ENCODE results near the gene NT5DC4.

Gene NT5DC4

GRCh38 chr2:112690853-112691401, 29.9 kb upstream of the NT5DC4 start:
- no peaks in the 10 kb centered on the region for H3K36me3 ChIP-seq (ENCODE audit: control insufficient read depth in 4 of 4, insufficient read depth in 4 of 4, low read length in 3 of 4)
- CTCF ChIA-PET: interaction anchor here (0.6 to 16.8 kb wide), 22 partner anchors 8 to 217 kb away, joined by 3 to 210 read pairs (median 6); partner anchors contain the start of genes NT5DC4 and SLC20A1
- no peaks in the 10 kb centered on the region for H3K27me3 ChIP-seq (replicated peaks in 2 of 5; ENCODE audit: control insufficient read depth in 4 of 5, insufficient read depth in 5 of 5, low read length in 4 of 5)
- 29% methylated on average over 9 of the region's 9 CpGs for WGBS (ENCODE audit: insufficient coverage)
- H3K4me1 ChIP-seq (ENCODE audit: control extremely low read depth in 1 of 4, control insufficient read depth in 4 of 4, insufficient read depth in 4 of 4, low read length in 3 of 4): peaks cover 3 to 45% (median 29%) of the 10 kb centered on the region in 4 experiments
- peak overlapping the region in 2 of 7 experiments; percentile 31 to 62 for H3K4me3 ChIP-seq (ENCODE audit: control insufficient read depth in 1 of 7, extremely low read depth in 1 of 7, insufficient read depth in 4 of 7, low read depth in 2 of 7, low read length in 6 of 7)
- H3K27ac ChIP-seq (ENCODE audit: insufficient read depth in 1 of 2, low read depth in 1 of 2, low read length in 2 of 2, poor library complexity in 1 of 2, severe bottlenecking in 2 of 2): no peak overlapping the region
- POLR2A ChIA-PET: interaction anchor here (1.3 kb wide), 1 partner anchor 15 kb away, joined by 4 read pairs; no protein-coding TSS in a partner anchor
- no peaks in the 10 kb centered on the region for H3K9me3 ChIP-seq (ENCODE audit: control extremely low read depth in 1 of 5, control insufficient read depth in 4 of 5, insufficient read depth in 2 of 5, low read depth in 1 of 5, low read length in 4 of 5)
- peak; percentile 76 to 92 (median 89) for DNase-seq

- H3K4me1 ChIP-seq (ENCODE audit: control extremely low read depth in 1 of 4, control insufficient read depth in 4 of 4, insufficient read depth in 4 of 4, low read length in 3 of 4): peaks cover 3 to 37% (median 23%) of the 10 kb centered on the region in 4 experiments
- POLR2A ChIA-PET: interaction anchor here (0.8 to 1.0 kb wide), 2 partner anchors 14 to 16 kb away, joined by 4 read pairs; no protein-coding TSS in a partner anchor
- CTCF ChIA-PET: interaction anchor here (0.6 to 16.8 kb wide), 18 partner anchors 8 to 108 kb away, joined by 3 to 210 read pairs (median 6); partner anchors contain the start of genes NT5DC4 and SLC20A1
- H3K36me3 ChIP-seq (ENCODE audit: control insufficient read depth in 4 of 4, insufficient read depth in 4 of 4, low read length in 3 of 4): no peaks in the 10 kb centered on the region
- no peak overlapping the region for H3K4me3 ChIP-seq (ENCODE audit: control insufficient read depth in 1 of 7, extremely low read depth in 1 of 7, insufficient read depth in 4 of 7, low read depth in 2 of 7, low read length in 6 of 7)
- 40% methylated on average over 2 of the region's 4 CpGs for WGBS (ENCODE audit: insufficient coverage)
- no peak overlapping the region for H3K27ac ChIP-seq (ENCODE audit: insufficient read depth in 1 of 2, low read depth in 1 of 2, low read length in 2 of 2, poor library complexity in 1 of 2, severe bottlenecking in 2 of 2)
- DNase-seq: no peak
- no peaks in the 10 kb centered on the region for H3K9me3 ChIP-seq (ENCODE audit: control extremely low read depth in 1 of 5, control insufficient read depth in 4 of 5, insufficient read depth in 2 of 5, low read depth in 1 of 5, low read length in 4 of 5)
- no peaks in the 10 kb centered on the region for H3K27me3 ChIP-seq (replicated peaks in 2 of 5; ENCODE audit: control insufficient read depth in 4 of 5, insufficient read depth in 5 of 5, low read length in 4 of 5)
Observed at GRCh38 chr2:112691881-112692281, 28.9 kb upstream of the NT5DC4 start.

GRCh38 chr2:112692495-112692911, 28.3 kb upstream of the NT5DC4 start:
- Histone ChIP-seq H3K9me3 (ENCODE audit: control extremely low read depth in 1 of 5, control insufficient read depth in 4 of 5, insufficient read depth in 2 of 5, low read depth in 1 of 5, low read length in 4 of 5) (no peaks in the 10 kb centered on the region), H3K4me1 (ENCODE audit: control extremely low read depth in 1 of 4, control insufficient read depth in 4 of 4, insufficient read depth in 4 of 4, low read length in 3 of 4) (peaks cover 3 to 43% (median 25%) of the 10 kb centered on the region in 4 experiments), H3K27me3 (replicated peaks in 2 of 5; ENCODE audit: control insufficient read depth in 4 of 5, insufficient read depth in 5 of 5, low read length in 4 of 5) (no peaks in the 10 kb centered on the region), H3K4me3 (ENCODE audit: control insufficient read depth in 1 of 7, extremely low read depth in 1 of 7, insufficient read depth in 4 of 7, low read depth in 2 of 7, low read length in 6 of 7) (no peak overlapping the region), H3K36me3 (ENCODE audit: control insufficient read depth in 4 of 4, insufficient read depth in 4 of 4, low read length in 3 of 4) (no peaks in the 10 kb centered on the region), H3K27ac (ENCODE audit: insufficient read depth in 1 of 2, low read depth in 1 of 2, low read length in 2 of 2, poor library complexity in 1 of 2, severe bottlenecking in 2 of 2) (peak overlapping the region in 1 of 2 experiments; percentile 19)
- peak; percentile 72 to 94 (median 94) for DNase-seq
- 3% methylated on average over 5 of the region's 5 CpGs for WGBS (ENCODE audit: insufficient coverage)
- CTCF ChIA-PET: interaction anchor here (0.6 to 16.8 kb wide), 14 partner anchors 9 to 94 kb away, joined by 3 to 210 read pairs (median 4); partner anchors contain the start of gene NT5DC4
- POLR2A ChIA-PET: interaction anchor here (0.8 to 1.0 kb wide), 2 partner anchors 14 to 16 kb away, joined by 4 read pairs; no protein-coding TSS in a partner anchor

- whole genome bisulfite sequencing (ENCODE audit: insufficient coverage): no CpG with 5 or more reads among the region's 1 CpG
- peak in 1 of 3 donors; percentile 53 for DNase-seq
- peak overlapping the region in 1 of 2 experiments; percentile 19 for H3K27ac ChIP-seq (ENCODE audit: insufficient read depth in 1 of 2, low read depth in 1 of 2, low read length in 2 of 2, poor library complexity in 1 of 2, severe bottlenecking in 2 of 2)
- no peaks in the 10 kb centered on the region for H3K36me3 ChIP-seq (ENCODE audit: control insufficient read depth in 4 of 4, insufficient read depth in 4 of 4, low read length in 3 of 4)
- H3K4me3 ChIP-seq (ENCODE audit: control insufficient read depth in 1 of 7, extremely low read depth in 1 of 7, insufficient read depth in 4 of 7, low read depth in 2 of 7, low read length in 6 of 7): peak overlapping the region in 1 of 7 experiments; percentile 10
- no peaks in the 10 kb centered on the region for H3K9me3 ChIP-seq (ENCODE audit: control extremely low read depth in 1 of 5, control insufficient read depth in 4 of 5, insufficient read depth in 2 of 5, low read depth in 1 of 5, low read length in 4 of 5)
- ChIA-PET POLR2A (interaction anchor here (0.8 to 1.0 kb wide), 2 partner anchors 13 to 15 kb away, joined by 4 read pairs; no protein-coding TSS in a partner anchor), CTCF (interaction anchor here (0.9 to 16.8 kb wide), 11 partner anchors 9 to 95 kb away, joined by 3 to 210 read pairs (median 4); partner anchors contain the start of gene NT5DC4)
- H3K4me1 ChIP-seq (ENCODE audit: control extremely low read depth in 1 of 4, control insufficient read depth in 4 of 4, insufficient read depth in 4 of 4, low read length in 3 of 4): peaks cover 3 to 47% (median 26%) of the 10 kb centered on the region in 4 experiments
- H3K27me3 ChIP-seq (replicated peaks in 2 of 5; ENCODE audit: control insufficient read depth in 4 of 5, insufficient read depth in 5 of 5, low read length in 4 of 5): no peaks in the 10 kb centered on the region
Observed at GRCh38 chr2:112692918-112693317, 27.9 kb upstream of the NT5DC4 start.

GRCh38 chr2:112693596-112693995, 27.2 kb upstream of the NT5DC4 start:
- Histone ChIP-seq H3K36me3 (ENCODE audit: control insufficient read depth in 4 of 4, insufficient read depth in 4 of 4, low read length in 3 of 4) (no peaks in the 10 kb centered on the region), H3K4me3 (ENCODE audit: control insufficient read depth in 1 of 7, extremely low read depth in 1 of 7, insufficient read depth in 4 of 7, low read depth in 2 of 7, low read length in 6 of 7) (no peak overlapping the region), H3K4me1 (ENCODE audit: control extremely low read depth in 1 of 4, control insufficient read depth in 4 of 4, insufficient read depth in 4 of 4, low read length in 3 of 4) (peaks cover 3 to 54% (median 31%) of the 10 kb centered on the region in 4 experiments), H3K9me3 (ENCODE audit: control extremely low read depth in 1 of 5, control insufficient read depth in 4 of 5, insufficient read depth in 2 of 5, low read depth in 1 of 5, low read length in 4 of 5) (no peaks in the 10 kb centered on the region), H3K27ac (ENCODE audit: insufficient read depth in 1 of 2, low read depth in 1 of 2, low read length in 2 of 2, poor library complexity in 1 of 2, severe bottlenecking in 2 of 2) (no peak overlapping the region), H3K27me3 (replicated peaks in 2 of 5; ENCODE audit: control insufficient read depth in 4 of 5, insufficient read depth in 5 of 5, low read length in 4 of 5) (no peaks in the 10 kb centered on the region)
- POLR2A ChIA-PET: no interaction called here
- DNase-seq: no peak
- CTCF ChIA-PET: interaction anchor here (1.3 to 16.8 kb wide), 4 partner anchors 13 to 64 kb away, joined by 3 to 210 read pairs (median 102); partner anchors contain the start of gene NT5DC4
- WGBS (ENCODE audit: insufficient coverage): 96% methylated on average over 5 of the region's 9 CpGs

GRCh38 chr2:112694182-112694581, 26.6 kb upstream of the NT5DC4 start:
- Histone ChIP-seq H3K9me3 (ENCODE audit: control extremely low read depth in 1 of 5, control insufficient read depth in 4 of 5, insufficient read depth in 2 of 5, low read depth in 1 of 5, low read length in 4 of 5) (no peaks in the 10 kb centered on the region), H3K4me3 (ENCODE audit: control insufficient read depth in 1 of 7, extremely low read depth in 1 of 7, insufficient read depth in 4 of 7, low read depth in 2 of 7, low read length in 6 of 7) (no peak overlapping the region), H3K4me1 (ENCODE audit: control extremely low read depth in 1 of 4, control insufficient read depth in 4 of 4, insufficient read depth in 4 of 4, low read length in 3 of 4) (peaks cover 8 to 60% (median 36%) of the 10 kb centered on the region in 4 experiments), H3K36me3 (ENCODE audit: control insufficient read depth in 4 of 4, insufficient read depth in 4 of 4, low read length in 3 of 4) (no peaks in the 10 kb centered on the region), H3K27ac (ENCODE audit: insufficient read depth in 1 of 2, low read depth in 1 of 2, low read length in 2 of 2, poor library complexity in 1 of 2, severe bottlenecking in 2 of 2) (no peak overlapping the region), H3K27me3 (replicated peaks in 2 of 5; ENCODE audit: control insufficient read depth in 4 of 5, insufficient read depth in 5 of 5, low read length in 4 of 5) (no peaks in the 10 kb centered on the region)
- ChIA-PET POLR2A (no interaction called here), CTCF (interaction anchor here (4.0 to 16.8 kb wide), 2 partner anchors 13 to 31 kb away, joined by 55 to 210 read pairs; partner anchors contain the start of gene NT5DC4)
- DNase-seq: no peak
- over 99% methylated on average over 12 of the region's 12 CpGs for WGBS (ENCODE audit: insufficient coverage)
